ENCODE results near the gene MAP3K5.

- TF ChIP-seq POLR2A (IDR thresholded peaks at IDR 0.05): no peak
- TF ChIP-seq CTCF (IDR thresholded peaks at IDR 0.05): no peak
- no peak for TF ChIP-seq POLR2AphosphoS5 (IDR thresholded peaks at IDR 0.05)
Observed at GRCh38 chr6:136604328-136604825, 187.9 kb downstream of the MAP3K5 start.
